Activated CD4-positive, alpha-beta T cell treated with anti-CD3 and anti-CD28 coated beads, Interleukin-2, amount 50 U/mL, for 16 hours (primary cell): ENCODE measurements around the gene STARD8.
"Not testable (repeated sequence)": the region's sequence is repeated elsewhere in the genome, so short reads cannot be mapped to it uniquely, and the experiment has no call there.

Source experiments
- DNase-seq: peaks from one replicate; pipeline ENCODE4 v3.0.0-alpha.2; 2020

The STARD8 gene, protein sequence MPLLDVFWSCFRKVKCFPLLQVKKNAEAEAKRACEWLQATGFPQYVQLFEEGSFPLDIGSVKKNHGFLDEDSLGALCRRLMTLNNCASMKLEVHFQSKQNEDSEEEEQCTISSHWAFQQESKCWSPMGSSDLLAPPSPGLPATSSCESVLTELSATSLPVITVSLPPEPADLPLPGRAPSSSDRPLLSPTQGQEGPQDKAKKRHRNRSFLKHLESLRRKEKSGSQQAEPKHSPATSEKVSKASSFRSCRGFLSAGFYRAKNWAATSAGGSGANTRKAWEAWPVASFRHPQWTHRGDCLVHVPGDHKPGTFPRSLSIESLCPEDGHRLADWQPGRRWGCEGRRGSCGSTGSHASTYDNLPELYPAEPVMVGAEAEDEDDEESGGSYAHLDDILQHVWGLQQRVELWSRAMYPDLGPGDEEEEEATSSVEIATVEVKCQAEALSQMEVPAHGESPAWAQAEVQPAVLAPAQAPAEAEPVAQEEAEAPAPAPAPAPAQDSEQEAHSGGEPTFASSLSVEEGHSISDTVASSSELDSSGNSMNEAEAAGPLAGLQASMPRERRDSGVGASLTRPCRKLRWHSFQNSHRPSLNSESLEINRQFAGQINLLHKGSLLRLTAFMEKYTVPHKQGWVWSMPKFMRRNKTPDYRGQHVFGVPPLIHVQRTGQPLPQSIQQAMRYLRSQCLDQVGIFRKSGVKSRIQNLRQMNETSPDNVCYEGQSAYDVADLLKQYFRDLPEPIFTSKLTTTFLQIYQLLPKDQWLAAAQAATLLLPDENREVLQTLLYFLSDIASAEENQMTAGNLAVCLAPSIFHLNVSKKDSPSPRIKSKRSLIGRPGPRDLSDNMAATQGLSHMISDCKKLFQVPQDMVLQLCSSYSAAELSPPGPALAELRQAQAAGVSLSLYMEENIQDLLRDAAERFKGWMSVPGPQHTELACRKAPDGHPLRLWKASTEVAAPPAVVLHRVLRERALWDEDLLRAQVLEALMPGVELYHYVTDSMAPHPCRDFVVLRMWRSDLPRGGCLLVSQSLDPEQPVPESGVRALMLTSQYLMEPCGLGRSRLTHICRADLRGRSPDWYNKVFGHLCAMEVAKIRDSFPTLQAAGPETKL

DNA sequence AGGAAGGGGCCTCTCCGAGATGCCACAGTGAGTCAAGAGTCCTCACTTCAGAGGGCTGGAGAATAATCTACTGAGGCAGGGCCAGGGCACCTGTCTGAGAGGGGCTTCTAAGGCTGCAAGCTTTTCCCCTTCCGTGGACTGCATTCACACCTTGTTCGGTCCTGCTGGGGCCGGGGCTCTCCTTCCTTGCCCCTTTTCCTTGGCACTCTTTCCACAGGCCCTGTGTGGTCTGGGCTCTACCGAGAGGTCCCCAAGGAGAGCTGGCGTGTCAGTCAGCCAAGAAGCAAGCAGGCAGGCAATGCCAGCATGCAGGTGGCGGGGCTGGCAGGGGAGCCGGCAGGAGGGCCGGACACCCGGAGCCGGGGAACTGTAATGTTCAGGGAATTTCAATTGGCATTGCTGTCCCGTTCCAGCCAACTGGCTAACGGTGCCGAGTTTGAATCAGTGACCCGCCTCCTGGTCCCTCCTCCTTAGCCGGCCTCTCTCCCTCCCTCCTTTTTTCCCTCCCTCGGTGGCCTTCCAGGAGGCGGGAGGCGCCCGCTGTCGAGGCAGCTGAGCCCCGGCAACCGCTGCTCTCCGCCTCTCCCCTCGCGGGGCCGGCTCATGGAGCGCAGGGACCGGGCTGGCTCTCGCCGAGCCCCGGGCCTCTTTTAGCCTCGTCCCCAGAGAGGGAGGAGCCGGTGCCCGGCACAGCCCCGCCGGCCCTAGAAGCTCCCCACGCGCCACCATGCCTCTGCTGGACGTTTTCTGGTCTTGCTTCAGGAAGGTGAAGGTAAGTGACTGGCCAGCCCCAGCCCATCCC is at the start of gene STARD8:
TSS of gene STARD8 (plus strand) at position 511 of the 802 bp plus-strand sequence. CDS start at position 728, 217 bp downstream.
- no peak for DNase-seq

DNA sequence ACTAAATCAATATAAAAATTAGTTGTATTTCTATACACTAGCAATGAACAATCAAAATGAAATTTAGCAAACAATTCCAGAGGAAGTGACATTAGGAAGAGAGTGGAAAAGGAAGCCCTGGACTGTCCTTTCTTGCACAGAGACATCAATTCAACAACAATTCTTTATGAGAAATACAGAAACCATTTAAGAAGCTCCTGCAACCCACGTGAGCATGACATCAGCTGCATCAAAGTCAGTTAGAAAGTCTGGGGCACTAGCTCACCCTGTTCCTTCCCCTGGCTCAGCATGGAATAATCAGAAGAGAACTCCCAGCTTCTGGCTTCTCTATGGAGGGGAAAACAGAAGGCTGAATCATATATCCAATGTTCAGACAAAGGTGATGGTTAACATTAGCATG is 48.6 kb upstream of the STARD8 start:
- no peak for DNase-seq

DNA sequence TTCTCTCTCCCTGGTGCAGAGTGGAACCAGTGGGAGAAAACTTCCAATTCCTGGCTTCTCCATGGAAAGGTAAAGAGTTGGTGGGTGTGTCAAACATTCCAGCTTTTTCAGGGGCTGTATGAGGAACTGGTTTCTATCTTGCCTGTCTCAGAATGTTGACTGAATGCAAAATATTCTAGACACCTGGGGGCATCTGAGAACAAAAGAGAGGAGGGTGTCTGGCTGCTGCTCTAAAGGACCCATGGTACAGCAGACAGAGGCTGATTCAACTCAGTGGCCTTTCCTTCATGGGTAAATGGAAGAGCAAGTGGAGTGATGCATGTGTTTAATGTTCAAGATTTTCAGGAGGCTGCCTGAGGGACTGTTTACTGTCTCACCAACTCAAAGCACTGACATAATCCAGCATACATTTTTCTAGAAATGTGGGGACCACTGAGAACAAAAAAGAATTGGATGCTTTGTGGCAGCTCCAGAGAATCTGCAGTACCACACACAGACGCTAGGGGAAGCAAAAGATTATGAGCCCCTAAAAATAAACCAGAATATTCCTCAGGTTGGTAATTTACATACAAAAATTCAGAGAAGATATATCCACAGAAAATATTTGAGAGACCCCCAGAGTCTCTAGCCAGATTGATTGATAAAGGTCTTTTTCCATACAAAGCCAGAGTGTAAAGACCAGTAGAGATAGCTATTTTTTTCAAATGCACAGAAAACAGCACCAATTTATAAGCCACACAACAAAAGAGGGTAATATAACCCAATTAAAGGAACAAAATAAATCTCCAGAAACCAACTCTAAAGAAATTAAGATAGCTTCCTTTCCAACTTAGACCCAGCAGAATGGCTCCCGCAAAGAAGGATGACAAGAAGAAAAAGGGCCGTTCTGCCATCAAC is 48.0 kb upstream of the STARD8 start:
- no peak for DNase-seq

DNA sequence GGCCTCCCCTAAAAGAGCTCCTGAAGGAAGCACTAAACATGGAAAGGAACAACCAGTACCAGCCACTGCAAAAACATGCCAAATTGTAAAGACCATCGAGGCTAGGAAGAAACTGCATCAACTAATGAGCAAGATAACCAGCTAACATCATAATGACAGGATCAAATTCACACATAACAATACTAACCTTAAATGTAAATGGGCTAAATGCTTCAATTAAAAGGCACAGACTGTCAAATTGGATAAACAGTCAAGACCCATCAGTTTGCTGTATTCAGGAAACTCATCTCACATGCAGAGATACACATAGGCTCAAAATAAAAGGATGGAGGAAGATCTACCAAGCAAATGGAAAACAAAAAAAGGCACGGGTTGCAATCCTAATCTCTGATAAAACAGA is 43.2 kb upstream of the STARD8 start:
- DNase-seq = not testable (repeated sequence)

DNA sequence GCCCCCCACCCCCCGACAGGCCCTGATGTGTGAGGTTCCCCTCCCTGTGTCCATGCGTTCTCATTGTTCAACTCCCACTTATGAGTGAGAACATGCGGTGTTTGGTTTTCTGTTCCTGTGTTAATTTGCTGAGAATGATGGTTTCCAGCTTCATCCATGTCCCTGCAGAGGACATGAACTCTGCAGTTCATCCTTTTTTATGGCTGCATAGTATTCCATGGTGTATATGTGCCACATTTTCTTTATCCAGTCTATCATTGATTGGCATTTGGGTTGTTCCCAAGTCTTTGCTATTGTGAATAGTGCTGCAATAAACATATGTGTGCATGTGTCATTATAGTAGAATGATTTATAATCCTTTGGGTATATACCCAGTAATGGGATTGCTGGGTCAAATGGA is 32.7 kb upstream of the STARD8 start:
- not testable (repeated sequence) for DNase-seq

DNA sequence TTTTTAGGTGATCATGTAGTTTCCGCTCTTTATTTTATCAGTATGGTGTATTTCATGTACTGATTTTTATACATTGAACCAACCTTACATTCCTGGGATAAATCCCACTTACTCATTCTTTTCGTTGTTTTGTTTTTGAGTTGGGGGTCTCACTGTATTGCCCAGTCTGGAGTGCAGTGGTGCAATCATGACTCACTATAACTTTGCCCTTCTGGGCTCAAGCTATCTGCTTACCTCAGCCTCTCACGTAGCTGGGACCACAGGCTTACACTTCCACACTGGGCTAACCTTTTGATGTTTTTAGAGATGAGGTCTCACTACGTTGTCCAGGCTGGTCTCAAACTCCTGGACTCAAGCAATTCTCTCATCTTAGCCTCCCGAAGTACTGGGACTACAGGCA is 19.5 kb upstream of the STARD8 start:
- no peak for DNase-seq

DNA sequence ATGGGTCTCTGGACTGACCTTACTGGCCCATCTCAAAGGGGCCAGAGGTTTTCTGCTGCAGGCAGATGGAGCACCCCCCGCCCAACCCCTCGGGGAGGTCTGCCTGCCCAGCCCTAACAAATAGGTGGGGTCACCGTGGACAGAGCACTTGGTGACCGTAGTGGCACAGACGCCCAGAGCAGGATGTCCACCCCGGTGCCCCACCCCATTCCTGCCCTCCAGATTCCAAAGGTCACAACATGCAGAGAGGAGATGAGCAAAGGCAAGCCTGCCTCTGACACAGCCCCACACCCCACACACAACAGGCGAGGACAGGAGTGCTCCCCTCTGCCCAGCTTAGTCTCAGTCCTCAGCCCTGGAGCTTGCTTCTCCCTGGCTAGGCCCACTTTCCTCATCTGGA is 17.5 kb upstream of the STARD8 start:
- DNase-seq = not testable (repeated sequence)

DNA sequence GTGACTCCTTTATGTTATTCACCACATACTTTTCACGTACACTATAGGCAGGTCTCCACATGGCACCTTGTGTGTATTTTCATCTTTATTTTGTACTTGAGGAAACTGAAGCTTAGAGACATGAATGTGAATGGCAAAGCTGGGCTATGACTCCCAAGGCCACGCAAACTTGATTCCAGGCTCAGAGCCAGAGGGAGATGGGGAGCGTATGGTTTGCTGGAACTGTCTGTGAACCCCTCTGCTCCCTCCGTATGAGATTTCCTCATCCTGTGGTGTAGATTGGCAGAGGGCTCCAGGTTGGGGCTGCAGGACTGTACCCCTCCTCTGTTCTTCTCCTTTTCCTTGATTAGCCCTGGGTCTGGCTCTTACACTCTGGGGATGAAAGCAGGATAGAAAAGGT is 16.1 kb upstream of the STARD8 start:
- DNase-seq = no peak

DNA sequence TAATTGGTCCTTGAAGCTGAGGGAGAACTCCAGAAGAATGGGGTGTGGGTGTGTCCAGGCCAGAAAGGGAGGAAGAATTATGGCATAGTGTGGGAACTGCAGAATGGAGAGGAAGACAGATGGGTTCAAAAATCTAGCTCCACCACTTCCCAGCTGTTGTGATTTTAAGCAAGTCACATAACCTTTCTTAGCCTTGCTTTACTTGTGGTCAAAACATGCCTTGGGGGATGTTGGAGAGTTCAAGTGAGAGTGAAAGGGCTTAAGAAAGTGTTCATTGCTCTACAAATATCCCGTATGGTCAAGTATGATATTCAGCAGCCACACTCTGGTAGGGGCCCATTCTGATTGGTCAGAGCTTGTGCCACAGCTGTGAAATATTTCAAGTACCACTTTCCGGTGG is 15.0 kb upstream of the STARD8 start:
- DNase-seq = no peak

DNA sequence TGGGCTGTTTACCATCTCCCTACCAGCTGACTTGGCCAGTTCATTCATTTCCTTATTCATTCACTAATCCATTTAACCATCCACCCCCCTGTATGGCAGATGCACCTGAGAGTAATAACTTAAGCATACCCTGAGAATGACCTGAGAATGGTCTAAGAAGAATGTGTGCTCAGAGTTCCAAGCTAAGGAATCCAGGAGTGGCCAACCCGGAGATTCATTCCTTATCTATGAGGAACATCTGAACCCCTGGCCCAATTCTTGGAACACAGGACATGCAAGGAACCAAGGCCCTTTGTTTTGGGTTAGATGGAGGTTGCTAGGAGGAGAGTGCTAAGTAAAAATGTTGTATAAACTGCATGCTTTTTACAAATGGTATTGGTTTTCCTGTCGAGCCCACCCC is 13.5 kb upstream of the STARD8 start:
- DNase-seq = no peak

DNA sequence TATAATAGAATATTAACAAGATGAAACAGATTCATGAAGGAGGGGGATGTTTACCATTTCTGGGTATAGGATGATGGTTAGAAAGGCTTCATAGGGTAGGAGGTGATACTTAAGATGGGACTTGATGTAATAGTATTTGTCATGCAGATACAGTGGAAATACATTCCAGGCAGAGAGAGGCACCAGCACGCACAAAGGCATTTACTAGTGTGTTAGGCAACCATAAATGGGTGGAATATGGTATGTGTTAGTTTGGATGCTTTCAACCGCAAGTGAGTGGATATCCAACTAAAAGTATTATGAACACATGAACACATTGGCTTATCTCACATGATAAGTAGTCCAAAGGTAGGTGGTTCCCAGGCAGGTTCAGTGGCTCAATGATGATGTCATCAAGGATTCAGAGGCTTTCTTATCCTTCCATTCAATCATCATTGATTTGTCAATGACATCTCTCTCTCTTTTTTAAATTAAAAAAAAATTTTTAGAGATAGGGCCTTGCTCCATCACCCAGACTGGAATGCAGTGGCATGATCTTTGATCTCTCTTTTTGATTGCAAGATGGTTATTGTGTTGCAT is 12.7 kb upstream of the STARD8 start:
- DNase-seq = no peak

DNA sequence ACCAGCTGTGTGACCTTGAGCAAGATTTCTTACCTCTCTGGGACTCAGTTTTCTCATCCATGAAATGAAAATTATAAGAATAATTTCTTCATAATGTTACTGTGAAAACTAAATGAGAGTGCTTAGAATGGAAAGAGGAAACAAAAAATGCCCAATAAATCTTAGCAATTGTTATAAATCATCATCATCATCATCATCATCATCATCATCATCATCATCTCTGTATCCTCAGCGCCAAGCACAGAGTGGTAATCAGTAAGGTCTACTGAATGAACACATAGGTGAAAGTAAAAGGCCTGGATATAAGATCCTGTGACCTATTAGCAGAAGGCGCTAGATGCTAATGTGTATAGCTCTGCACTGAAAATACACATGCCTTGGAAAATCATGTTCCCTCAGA is 6.8 kb upstream of the STARD8 start:
- DNase-seq = no peak

DNA sequence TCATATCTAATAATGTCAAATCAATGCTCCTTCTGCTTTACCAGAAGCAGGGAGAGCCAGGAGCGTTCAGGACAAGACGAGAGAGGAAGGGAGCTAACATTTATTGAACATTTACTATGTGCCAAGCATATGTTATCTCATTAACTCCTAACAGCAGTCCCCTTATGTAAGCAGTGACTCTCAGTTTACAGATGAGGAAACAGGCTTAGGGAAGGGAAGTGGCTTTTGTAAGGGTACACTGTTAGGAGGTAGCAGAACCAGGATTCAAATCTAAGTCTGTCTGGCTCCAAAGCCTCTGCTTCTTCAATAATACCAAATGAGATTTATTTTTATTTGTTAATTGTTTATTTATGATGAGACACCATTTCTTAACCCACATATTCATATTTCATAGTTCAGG is 2.6 kb upstream of the STARD8 start:
- no peak for DNase-seq

DNA sequence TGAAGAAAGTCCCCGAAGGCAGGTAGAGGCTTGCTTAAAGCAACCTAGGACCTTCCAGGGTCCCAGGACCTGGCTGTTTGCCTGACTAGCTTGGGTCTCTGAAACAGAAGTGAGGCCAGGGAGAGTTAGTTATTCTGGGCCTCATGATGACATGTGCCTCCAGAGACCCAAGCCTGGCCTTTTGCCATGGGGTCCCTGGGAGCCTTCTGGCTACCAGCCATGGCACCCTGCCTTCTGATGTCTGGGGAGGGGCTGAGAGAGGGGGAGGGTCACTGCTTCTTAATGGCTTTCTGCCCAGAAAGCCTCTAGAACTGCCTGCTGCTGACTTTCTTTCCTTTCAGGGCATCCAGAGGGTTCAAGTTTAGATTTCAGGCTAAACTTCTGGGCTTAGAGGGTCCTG is 1.0 kb upstream of the STARD8 start:
- no peak for DNase-seq

DNA sequence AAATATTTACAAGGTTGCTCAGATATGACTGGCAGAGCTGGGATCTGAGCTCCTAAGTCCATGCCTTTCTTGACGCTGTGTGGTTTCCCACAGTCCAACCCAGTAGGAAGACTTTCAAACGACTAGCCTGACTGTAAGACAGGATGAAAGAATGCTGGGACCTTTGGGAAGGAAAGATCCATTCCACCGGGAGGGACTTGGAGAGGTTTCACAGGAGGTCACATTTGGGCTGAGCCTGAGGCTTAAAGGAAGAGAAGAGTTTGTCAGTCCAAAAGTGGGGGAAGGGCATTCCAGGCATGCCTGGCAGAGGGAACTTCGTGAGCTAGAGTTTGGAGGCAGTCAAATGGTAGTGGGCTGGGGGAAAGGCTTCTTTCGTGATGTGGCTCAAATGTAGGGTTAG is 1.5 kb downstream of the STARD8 start:
- DNase-seq = no peak

DNA sequence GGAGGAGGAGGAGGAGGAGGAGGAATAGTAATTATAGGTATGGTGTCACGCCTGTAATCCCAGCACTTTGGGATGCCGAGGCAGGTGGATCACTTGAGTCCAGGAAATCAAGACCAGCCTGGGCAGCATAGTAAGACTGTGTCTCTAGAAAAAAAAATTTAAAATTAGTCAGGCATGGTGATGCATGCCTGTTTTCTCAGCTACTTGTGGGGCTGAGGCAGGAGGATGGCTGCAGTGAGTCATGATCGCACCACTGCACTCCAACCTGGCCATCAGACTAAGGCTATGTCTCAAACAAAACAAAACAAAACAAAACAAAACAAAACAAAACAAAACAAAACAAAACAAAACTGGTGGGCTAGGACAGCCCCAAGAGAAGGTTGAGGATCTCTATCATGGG is 3.0 kb downstream of the STARD8 start:
- no peak for DNase-seq

DNA sequence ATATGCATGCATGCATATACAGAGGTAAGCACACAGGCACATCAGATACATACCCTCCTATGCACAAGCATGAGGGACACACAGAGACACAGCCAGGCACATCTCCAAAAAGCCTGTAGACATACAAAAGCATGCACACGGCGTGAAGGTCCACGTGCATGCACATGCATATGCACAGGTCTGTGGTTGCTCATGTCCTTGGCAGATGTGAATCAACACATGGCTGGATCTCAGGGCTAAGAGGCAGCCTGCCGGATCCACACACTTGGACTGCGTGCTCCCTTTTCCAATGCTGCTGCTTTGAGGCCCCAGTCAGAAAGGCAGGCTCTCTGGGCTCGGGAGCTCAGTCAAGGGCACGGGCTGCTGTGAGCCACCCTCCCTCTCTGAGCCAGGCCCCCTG is 3.6 kb downstream of the STARD8 start:
- DNase-seq = no peak

DNA sequence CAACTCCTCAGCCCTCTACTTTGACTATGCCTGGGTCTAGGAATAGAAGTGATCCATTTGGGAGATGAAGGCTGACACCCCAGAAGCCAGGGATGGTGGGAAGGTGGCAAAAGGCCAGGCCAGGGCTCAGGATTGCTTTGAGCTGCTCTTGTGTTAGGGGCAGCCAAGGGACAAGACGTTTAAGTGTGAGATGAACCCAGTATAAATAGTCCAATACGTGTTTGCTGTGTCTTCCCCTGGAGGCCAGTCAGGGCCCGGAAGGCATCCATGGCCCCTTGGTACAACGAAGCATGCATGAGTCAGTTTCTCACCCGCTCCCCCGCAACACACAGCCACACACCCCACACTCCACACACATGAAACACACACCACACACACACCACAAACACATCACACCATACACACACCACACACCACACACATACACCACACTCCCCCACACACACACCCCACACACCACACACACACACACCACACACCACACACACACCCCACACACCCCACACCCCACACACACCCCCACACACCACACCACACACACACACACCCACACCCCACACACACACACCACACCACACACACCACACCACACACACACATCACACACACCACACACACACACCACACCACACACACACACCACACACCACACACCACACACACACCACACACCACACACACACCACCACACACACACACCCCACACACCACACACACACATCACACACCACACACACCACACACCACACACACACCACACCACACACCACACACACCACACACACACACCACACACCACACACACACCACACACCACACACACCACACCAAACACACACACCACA is 5.1 kb downstream of the STARD8 start:
- DNase-seq = no peak

DNA sequence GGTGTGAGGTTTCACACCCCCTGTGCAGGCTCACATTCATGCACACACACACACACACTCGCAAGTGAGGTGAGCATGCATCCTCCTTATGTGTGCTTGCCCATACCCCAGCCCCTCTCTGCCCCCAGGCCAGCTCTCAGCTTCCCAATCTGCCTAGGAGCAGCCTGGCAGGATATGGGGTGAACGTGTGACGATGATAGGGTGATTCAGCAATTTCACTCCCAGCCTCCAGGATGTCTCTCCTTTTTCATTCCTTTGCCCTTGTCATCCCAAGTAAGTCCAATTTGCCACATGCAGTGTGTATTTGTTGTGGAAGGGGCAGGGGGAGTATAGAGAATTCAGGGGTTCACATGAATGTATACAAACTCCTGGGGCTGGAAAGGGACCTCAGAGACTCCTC is 7.2 kb downstream of the STARD8 start:
- no peak for DNase-seq

DNA sequence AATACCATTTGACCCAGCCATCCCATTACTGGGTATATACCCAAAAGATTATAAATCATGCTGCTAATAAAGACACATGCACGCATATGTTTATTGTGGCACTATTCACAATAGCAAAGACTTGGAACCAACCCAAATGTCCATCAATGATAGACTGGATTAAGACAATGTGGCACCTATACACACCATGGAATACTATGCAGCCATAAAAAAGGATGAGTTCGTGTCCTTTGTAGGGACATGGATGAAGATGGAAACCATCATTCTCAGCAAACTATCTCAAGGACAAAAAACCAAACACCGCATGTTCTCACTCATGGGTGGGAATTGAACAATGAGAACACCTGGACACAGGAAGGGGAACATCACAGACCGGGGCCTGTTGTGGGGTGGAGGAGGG is 9.0 kb downstream of the STARD8 start:
- not testable (repeated sequence) for DNase-seq
